ENCODE data around the gene ERBB2.
"Not testable (repeated sequence)": the region's sequence is repeated elsewhere in the genome, so short reads cannot be mapped to it uniquely, and the experiment has no call there.

The ERBB2 gene

GRCh38 chr17:39701784-39702422 is 2.0 kb downstream of the ERBB2 start:
- no peaks in the 10 kb centered on the region for H3K27me3 ChIP-seq (ENCODE audit: insufficient read depth, low read length)
- H3K9ac ChIP-seq (ENCODE audit: low read depth, low read length): peak overlapping the region; percentile 91; the same call in 1 of the 2 replicates
- no peaks in the 10 kb centered on the region for H3K9me3 ChIP-seq (ENCODE audit: insufficient read depth, low read depth, low read length)
- H3K36me3 ChIP-seq (ENCODE audit: insufficient read depth, low read depth, low read length): peaks cover 36% of the 10 kb centered on the region; the same call in 1 of the 2 replicates
- H3K27ac ChIP-seq (ENCODE audit: low read length): no peak overlapping the region
- peak overlapping the region; percentile 97 for H3K4me3 ChIP-seq (ENCODE audit: low read length)
- H3K4me1 ChIP-seq (ENCODE audit: insufficient read depth, low read length): peaks cover 36% of the 10 kb centered on the region

GRCh38 chr17:39702901-39703893 is 3.3 kb downstream of the ERBB2 start:
- peaks cover 34% of the 10 kb centered on the region for H3K4me1 ChIP-seq (ENCODE audit: insufficient read depth, low read length)
- peak overlapping the region; percentile 91; the same call in 1 of the 2 replicates for H3K9ac ChIP-seq (ENCODE audit: low read depth, low read length)
- H3K27ac ChIP-seq (ENCODE audit: low read length): no peak overlapping the region
- no peaks in the 10 kb centered on the region for H3K27me3 ChIP-seq (ENCODE audit: insufficient read depth, low read length)
- peaks cover 49% of the 10 kb centered on the region for H3K36me3 ChIP-seq (ENCODE audit: insufficient read depth, low read depth, low read length)
- H3K4me3 ChIP-seq (ENCODE audit: low read length): peak overlapping the region; percentile 97
- H3K9me3 ChIP-seq (ENCODE audit: insufficient read depth, low read depth, low read length): no peaks in the 10 kb centered on the region

GRCh38 chr17:39703913-39704312 is 4.0 kb downstream of the ERBB2 start:
- Histone ChIP-seq H3K27ac (ENCODE audit: low read length) (no peak overlapping the region), H3K36me3 (ENCODE audit: insufficient read depth, low read depth, low read length) (peaks cover 56% of the 10 kb centered on the region), H3K9me3 (ENCODE audit: insufficient read depth, low read depth, low read length) (no peaks in the 10 kb centered on the region), H3K4me3 (ENCODE audit: low read length) (no peak overlapping the region), H3K27me3 (ENCODE audit: insufficient read depth, low read length) (no peaks in the 10 kb centered on the region), H3K9ac (ENCODE audit: low read depth, low read length) (0 out of 2 replicates have a peak overlapping the region, but pooled peaks have one; percentile 12), H3K4me1 (ENCODE audit: insufficient read depth, low read length) (peaks cover 31% of the 10 kb centered on the region)

GRCh38 chr17:39704821-39705551 is 5.1 kb downstream of the ERBB2 start:
- H3K27ac ChIP-seq (ENCODE audit: low read length): peak overlapping the region; percentile 77
- peaks cover 67% of the 10 kb centered on the region for H3K36me3 ChIP-seq (ENCODE audit: insufficient read depth, low read depth, low read length)
- peaks cover 25% of the 10 kb centered on the region for H3K4me1 ChIP-seq (ENCODE audit: insufficient read depth, low read length)
- H3K27me3 ChIP-seq (ENCODE audit: insufficient read depth, low read length): no peaks in the 10 kb centered on the region
- H3K9me3 ChIP-seq (ENCODE audit: insufficient read depth, low read depth, low read length): no peaks in the 10 kb centered on the region
- H3K4me3 ChIP-seq (ENCODE audit: low read length): peak overlapping the region; percentile 14; the same call in 1 of the 2 replicates
- peak overlapping the region; percentile 61 for H3K9ac ChIP-seq (ENCODE audit: low read depth, low read length)

GRCh38 chr17:39705786-39706348 is 6.0 kb downstream of the ERBB2 start:
- Histone ChIP-seq H3K36me3 (ENCODE audit: insufficient read depth, low read depth, low read length) (peaks cover 76% of the 10 kb centered on the region), H3K9ac (ENCODE audit: low read depth, low read length) (peak overlapping the region; percentile 61), H3K4me3 (ENCODE audit: low read length) (0 out of 2 replicates have a peak overlapping the region, but pooled peaks have one; percentile 8), H3K27me3 (ENCODE audit: insufficient read depth, low read length) (no peaks in the 10 kb centered on the region), H3K9me3 (ENCODE audit: insufficient read depth, low read depth, low read length) (no peaks in the 10 kb centered on the region), H3K4me1 (ENCODE audit: insufficient read depth, low read length) (peaks cover 25% of the 10 kb centered on the region), H3K27ac (ENCODE audit: low read length) (peak overlapping the region; percentile 77)

- Histone ChIP-seq H3K36me3 (ENCODE audit: insufficient read depth, low read depth, low read length) (peaks cover 81% of the 10 kb centered on the region), H3K4me1 (ENCODE audit: insufficient read depth, low read length) (peaks cover 25% of the 10 kb centered on the region), H3K9ac (ENCODE audit: low read depth, low read length) (no peak overlapping the region), H3K27ac (ENCODE audit: low read length) (peak overlapping the region; percentile 14), H3K9me3 (ENCODE audit: insufficient read depth, low read depth, low read length) (no peaks in the 10 kb centered on the region), H3K27me3 (ENCODE audit: insufficient read depth, low read length) (no peaks in the 10 kb centered on the region), H3K4me3 (ENCODE audit: low read length) (no peak overlapping the region)
These were observed 6.5 kb downstream of the ERBB2 start for GRCh38 chr17:39706383-39706782.

GRCh38 chr17:39706921-39707337 is 7.1 kb downstream of the ERBB2 start:
- H3K27ac ChIP-seq (ENCODE audit: low read length): peak overlapping the region; percentile 14

GRCh38 chr17:39709319-39709997 is 9.6 kb downstream of the ERBB2 start:
- Histone ChIP-seq H3K27ac (ENCODE audit: low read length) (no peak overlapping the region), H3K36me3 (ENCODE audit: insufficient read depth, low read depth, low read length) (peaks cover 84% of the 10 kb centered on the region), H3K4me1 (ENCODE audit: insufficient read depth, low read length) (peaks cover 11% of the 10 kb centered on the region; the same call in 1 of the 2 replicates), H3K4me3 (ENCODE audit: low read length) (no peak overlapping the region), H3K27me3 (ENCODE audit: insufficient read depth, low read length) (no peaks in the 10 kb centered on the region), H3K9me3 (ENCODE audit: insufficient read depth, low read depth, low read length) (no peaks in the 10 kb centered on the region), H3K9ac (ENCODE audit: low read depth, low read length) (no peak overlapping the region)

More at GRCh38 chr17:39706921-39707337, 7.1 kb downstream of the ERBB2 start:
- peaks cover 24% of the 10 kb centered on the region for H3K4me1 ChIP-seq (ENCODE audit: insufficient read depth, low read length)
- H3K4me3 ChIP-seq (ENCODE audit: low read length): no peak overlapping the region
- peaks cover 83% of the 10 kb centered on the region for H3K36me3 ChIP-seq (ENCODE audit: insufficient read depth, low read depth, low read length)
- no peaks in the 10 kb centered on the region for H3K27me3 ChIP-seq (ENCODE audit: insufficient read depth, low read length)
- no peak overlapping the region for H3K9ac ChIP-seq (ENCODE audit: low read depth, low read length)
- H3K9me3 ChIP-seq (ENCODE audit: insufficient read depth, low read depth, low read length): no peaks in the 10 kb centered on the region

GRCh38 chr17:39709998-39710964 is 10.4 kb downstream of the ERBB2 start:
- H3K4me1 ChIP-seq (ENCODE audit: insufficient read depth, low read length): peaks cover 4% of the 10 kb centered on the region; the same call in 1 of the 2 replicates
- no peak overlapping the region for H3K9ac ChIP-seq (ENCODE audit: low read depth, low read length)
- H3K36me3 ChIP-seq (ENCODE audit: insufficient read depth, low read depth, low read length): peaks cover 88% of the 10 kb centered on the region
- H3K27me3 ChIP-seq (ENCODE audit: insufficient read depth, low read length): no peaks in the 10 kb centered on the region
- no peaks in the 10 kb centered on the region for H3K9me3 ChIP-seq (ENCODE audit: insufficient read depth, low read depth, low read length)
- H3K27ac ChIP-seq (ENCODE audit: low read length): no peak overlapping the region
- no peak overlapping the region for H3K4me3 ChIP-seq (ENCODE audit: low read length)

GRCh38 chr17:39711071-39711470 is 11.2 kb downstream of the ERBB2 start:
- H3K9me3 ChIP-seq (ENCODE audit: insufficient read depth, low read depth, low read length); H3K9ac ChIP-seq (ENCODE audit: low read depth, low read length); H3K4me1 ChIP-seq (ENCODE audit: insufficient read depth, low read length); H3K27me3 ChIP-seq (ENCODE audit: insufficient read depth, low read length); H3K27ac ChIP-seq (ENCODE audit: low read length); H3K4me3 ChIP-seq (ENCODE audit: low read length): not testable (repeated sequence)
- peaks cover 96% of the 10 kb centered on the region for H3K36me3 ChIP-seq (ENCODE audit: insufficient read depth, low read depth, low read length)

All from iPS-20b (cell line).